WERI-Rb-1 (cell line): ENCODE measurements around the gene MLLT6.

Experiments used
- DNase-seq: peaks from one replicate; pipeline ENCODE4 v3.0.0-alpha.2; 2020
- H3K27ac ChIP-seq: fragments of 250-450 bp; sonication (Bioruptor Pico); 2 replicates; pipeline ENCODE4 v1.5.1; 2020; ENCODE audit warnings: mild to moderate bottlenecking, moderate library complexity
- H3K27me3 ChIP-seq: fragments of 250-450 bp; sonication (Bioruptor Pico); 2 replicates; pipeline ENCODE4 v1.5.1; 2021; ENCODE audit warnings: mild to moderate bottlenecking, low read depth, moderate library complexity; ENCODE audit not compliant: insufficient read depth, severe bottlenecking
- H3K36me3 ChIP-seq: fragments of 250-450 bp; sonication (Bioruptor Pico); 2 replicates; pipeline ENCODE4 v1.5.1; 2020; ENCODE audit warnings: mild to moderate bottlenecking, moderate library complexity
- H3K4me3 ChIP-seq: 2 replicates; pipeline ENCODE4 v1.5.1; 2011; ENCODE audit warnings: low read depth, mild to moderate bottlenecking, control low read depth, low read length
- H3K9me3 ChIP-seq: fragments of 250-450 bp; sonication (Bioruptor Pico); 2 replicates; pipeline ENCODE4 v1.5.1; 2021; ENCODE audit warnings: mild to moderate bottlenecking, moderate library complexity; ENCODE audit not compliant: severe bottlenecking
- CTCF ChIP-seq: IDR thresholded peaks from 2 replicates; pipeline ENCODE4 v1.5.1; 2011; ENCODE audit warnings: low read depth, mild to moderate bottlenecking, control low read depth, inconsistent platforms, low read length

MLLT6 gene

DNA sequence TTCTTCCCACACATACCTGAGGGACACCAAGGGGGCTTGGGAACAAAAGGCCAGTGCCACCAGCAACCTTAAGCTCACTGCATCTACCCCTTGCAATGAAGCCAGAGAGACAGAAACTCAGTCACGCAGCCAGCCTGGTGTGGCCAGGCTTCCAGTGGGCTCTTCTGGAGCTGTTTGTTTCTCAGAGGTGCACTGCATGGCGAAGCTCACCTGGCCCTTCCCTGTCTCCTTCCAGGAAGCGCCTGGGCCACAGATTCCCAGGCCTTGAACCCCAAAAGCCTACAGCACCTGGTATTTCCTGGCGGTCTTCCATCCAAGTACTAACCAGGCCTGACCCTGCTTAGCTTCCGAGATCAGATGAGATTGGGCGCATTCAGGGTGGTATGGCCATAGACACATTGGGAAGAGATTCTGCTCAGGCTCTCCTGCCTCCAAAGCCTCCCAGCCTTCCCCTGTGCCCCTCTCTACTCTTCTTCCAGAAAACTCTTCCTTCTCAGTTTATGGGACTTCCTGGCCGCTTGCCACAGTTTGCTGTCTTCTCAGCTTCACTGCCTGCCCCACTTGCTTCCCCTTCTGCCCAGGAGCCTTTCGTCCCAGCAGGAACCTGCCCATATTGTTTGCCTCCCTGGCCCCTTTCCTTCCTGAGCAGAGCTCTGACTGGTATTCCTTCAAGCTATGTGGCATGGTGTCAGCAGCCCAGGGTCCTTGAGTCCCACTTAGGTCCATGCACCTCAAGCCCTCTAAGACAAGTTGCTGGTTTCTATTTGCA, 26.6 kb downstream of the MLLT6 start:
- no peaks in the 10 kb centered on the region for H3K9me3 ChIP-seq
- H3K27me3 ChIP-seq: no peaks in the 10 kb centered on the region
- no peak for DNase-seq
- no peak overlapping the region for H3K4me3 ChIP-seq
- no peak overlapping the region for H3K27ac ChIP-seq
- H3K36me3 ChIP-seq: peaks cover 45% of the 10 kb centered on the region
- no peak for TF ChIP-seq CTCF

DNA sequence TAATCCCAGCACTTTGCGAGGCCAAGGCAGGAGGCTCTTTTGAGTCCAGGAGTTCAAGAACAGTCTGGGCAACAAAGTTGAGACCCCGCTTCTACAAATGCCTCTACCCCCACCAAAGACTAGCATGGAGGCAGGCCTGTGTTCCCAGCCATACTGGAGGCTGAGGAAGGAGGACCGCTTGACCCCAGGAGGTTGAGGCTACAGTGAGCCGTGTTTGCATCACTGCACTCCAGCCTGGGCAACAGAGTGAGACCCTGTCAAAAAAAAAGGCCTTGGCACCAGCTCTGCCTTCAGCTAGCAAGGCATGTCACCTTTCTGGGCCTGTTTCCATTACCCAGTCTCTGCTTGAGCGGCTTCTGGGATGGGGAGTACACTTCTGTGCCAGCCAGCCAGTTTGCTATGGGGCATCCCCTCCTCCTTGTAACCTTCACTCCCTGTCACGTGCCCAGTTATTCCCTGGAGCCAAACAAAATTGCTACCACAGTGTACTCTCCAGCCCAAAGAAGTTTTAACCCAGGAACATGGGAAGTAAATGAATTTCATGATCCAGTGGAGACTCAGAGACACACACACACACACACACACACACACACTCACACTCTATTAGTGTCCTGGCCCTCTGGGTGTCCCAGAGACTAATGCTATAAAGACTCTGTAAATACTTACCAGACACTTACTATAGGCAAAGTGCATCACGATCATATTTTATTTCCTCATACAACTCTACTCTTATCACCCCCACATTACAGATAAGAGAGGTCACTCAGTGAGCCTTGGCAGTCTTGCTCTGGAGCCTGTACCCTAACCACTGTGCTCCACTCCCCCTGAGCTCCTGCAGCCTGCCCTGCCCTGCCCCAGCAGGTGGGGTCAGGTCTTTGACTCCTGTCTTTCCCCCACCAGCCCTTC, 27.6 kb downstream of the MLLT6 start:
- H3K27me3 ChIP-seq: no peaks in the 10 kb centered on the region
- H3K36me3 ChIP-seq: peaks cover 54% of the 10 kb centered on the region
- no peaks in the 10 kb centered on the region for H3K9me3 ChIP-seq
- TF ChIP-seq CTCF: no peak
- DNase-seq: no peak
- no peak overlapping the region for H3K27ac ChIP-seq
- no peak overlapping the region for H3K4me3 ChIP-seq

DNA sequence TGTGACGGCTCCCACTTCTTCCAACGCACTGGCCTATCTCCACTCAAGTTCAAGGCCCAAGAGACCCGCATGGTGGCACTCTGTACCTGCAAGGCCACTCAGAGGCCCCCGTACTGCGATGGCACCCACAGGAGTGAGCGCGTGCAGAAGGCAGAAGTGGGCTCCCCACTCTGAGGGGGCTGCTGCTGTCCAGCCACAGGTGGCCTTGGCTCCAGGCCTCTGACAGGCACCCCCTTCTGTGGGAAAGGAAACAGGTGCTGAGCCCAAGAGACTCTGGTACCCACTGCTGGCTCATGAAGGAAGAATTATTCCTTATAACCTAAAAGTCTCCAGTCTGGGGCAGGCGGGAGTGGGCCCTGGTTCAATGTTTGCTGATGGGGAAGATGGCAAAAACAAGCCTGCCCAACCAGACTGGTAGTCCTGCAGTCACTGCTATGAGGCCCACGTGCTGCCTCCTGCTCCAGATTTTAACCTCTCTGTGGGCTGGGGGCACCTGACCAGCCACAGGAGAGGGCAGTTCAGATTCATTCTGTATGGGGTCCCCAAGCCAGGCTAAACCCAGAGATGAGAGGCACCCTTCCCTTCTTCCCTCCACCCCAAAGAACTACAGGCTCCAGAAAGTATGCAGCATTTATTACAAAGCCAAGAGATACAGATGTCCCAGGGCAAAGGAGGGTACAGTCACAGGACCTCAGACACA, 28.4 kb downstream of the MLLT6 start:
- TF ChIP-seq CTCF: no peak
- peaks cover 54% of the 10 kb centered on the region for H3K36me3 ChIP-seq
- H3K27me3 ChIP-seq: no peaks in the 10 kb centered on the region
- no peak overlapping the region for H3K27ac ChIP-seq
- no peaks in the 10 kb centered on the region for H3K9me3 ChIP-seq
- DNase-seq: no peak
- no peak overlapping the region for H3K4me3 ChIP-seq

- Histone ChIP-seq H3K9me3 (no peaks in the 10 kb centered on the region), H3K36me3 (peaks cover 62% of the 10 kb centered on the region), H3K27ac (no peak overlapping the region), H3K4me3 (no peak overlapping the region), H3K27me3 (no peaks in the 10 kb centered on the region)
- peak; percentile 54 for DNase-seq
- TF ChIP-seq CTCF: peak; percentile 66
Observed at GRCh38 chr17:38733982-38734973, 29.2 kb downstream of the MLLT6 start.
